Spleen (tissue), 7 donors: ENCODE measurements around the gene GABRG3.

Experiments used
- POLR2A ChIP-seq, 3 donors: fragments of 450-650 bp; IDR thresholded peaks; one replicate each; pipeline ENCODE4 v1.5.1; 2017; ENCODE audit warnings: antibody characterized with exemption in 3 of 3, mild to moderate bottlenecking in 1 of 3
- TF ChIP-seq, protein P1 (sequence below), 11 experiments: fragments of 200-600 bp in 7 of 11; fragments of 450-650 bp in 4 of 11; sonication (generic) in 4 of 11; IDR thresholded peaks in 8 of 11; conservative IDR thresholded peaks in 3 of 11; 1 replicate in 7 of 11; 2 replicates in 4 of 11; pipeline versions ENCODE4 v1.4.0 to v1.8.0; 2016 to 2021; ENCODE audit warnings: antibody characterized with exemption in 11 of 11, inconsistent platforms in 4 of 11, mild to moderate bottlenecking in 1 of 11
- donor health status: DM: no; HTN: no; CAD: no; lungs with moderate emphysema.
- donor health status: DM: no; HTN: no; CAD: no.
- donor health status: DM: no; HTN: no; CAD: no.

DNA sequence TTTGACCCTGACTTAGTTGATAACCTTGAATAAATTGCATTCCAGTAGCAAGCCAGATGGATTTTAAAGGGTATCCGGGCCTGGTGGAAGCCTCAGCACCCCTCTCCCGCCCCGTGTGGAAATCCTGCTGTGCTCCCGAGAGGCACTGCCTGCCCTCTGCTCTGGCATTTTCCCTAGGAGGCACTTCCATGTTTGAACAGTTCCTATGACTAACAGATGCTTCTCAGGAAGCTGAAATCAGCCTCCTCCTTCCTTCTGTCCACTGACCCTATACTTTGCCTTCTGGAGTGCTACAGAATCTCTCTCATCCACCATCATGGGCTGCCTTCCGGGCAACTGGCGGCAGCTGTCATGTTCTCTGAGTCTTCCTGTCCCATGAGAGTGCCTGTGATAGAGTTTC, 90.8 kb downstream of the GABRG3 start:
- no peak for TF ChIP-seq POLR2A (IDR thresholded peaks at IDR 0.05)
- TF ChIP-seq, protein P1, sequence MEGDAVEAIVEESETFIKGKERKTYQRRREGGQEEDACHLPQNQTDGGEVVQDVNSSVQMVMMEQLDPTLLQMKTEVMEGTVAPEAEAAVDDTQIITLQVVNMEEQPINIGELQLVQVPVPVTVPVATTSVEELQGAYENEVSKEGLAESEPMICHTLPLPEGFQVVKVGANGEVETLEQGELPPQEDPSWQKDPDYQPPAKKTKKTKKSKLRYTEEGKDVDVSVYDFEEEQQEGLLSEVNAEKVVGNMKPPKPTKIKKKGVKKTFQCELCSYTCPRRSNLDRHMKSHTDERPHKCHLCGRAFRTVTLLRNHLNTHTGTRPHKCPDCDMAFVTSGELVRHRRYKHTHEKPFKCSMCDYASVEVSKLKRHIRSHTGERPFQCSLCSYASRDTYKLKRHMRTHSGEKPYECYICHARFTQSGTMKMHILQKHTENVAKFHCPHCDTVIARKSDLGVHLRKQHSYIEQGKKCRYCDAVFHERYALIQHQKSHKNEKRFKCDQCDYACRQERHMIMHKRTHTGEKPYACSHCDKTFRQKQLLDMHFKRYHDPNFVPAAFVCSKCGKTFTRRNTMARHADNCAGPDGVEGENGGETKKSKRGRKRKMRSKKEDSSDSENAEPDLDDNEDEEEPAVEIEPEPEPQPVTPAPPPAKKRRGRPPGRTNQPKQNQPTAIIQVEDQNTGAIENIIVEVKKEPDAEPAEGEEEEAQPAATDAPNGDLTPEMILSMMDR (IDR thresholded peaks at IDR 0.05 in 8 of 11, conservative IDR thresholded peaks at IDR 0.05 in 3 of 11): no peak
